Colon (tissue), 2 donors: Measurements from ENCODE around the gene GAB2.

Source experiments
- FAIRE-seq: peaks from 2 replicates; lab custom pipeline; 2012; peaks lifted over from hg19 to GRCh38; lab: Jason Lieb, UNC
- donor health status: control.
- donor health status: control.

Gene GAB2

GRCh38 chr11:78219493-78220217 lies 198.0 kb downstream of the GAB2 start:
- FAIRE-seq: no peak

- FAIRE-seq: no peak
Measured at GRCh38 chr11:78218707-78219492, 198.7 kb downstream of the GAB2 start.

DNA sequence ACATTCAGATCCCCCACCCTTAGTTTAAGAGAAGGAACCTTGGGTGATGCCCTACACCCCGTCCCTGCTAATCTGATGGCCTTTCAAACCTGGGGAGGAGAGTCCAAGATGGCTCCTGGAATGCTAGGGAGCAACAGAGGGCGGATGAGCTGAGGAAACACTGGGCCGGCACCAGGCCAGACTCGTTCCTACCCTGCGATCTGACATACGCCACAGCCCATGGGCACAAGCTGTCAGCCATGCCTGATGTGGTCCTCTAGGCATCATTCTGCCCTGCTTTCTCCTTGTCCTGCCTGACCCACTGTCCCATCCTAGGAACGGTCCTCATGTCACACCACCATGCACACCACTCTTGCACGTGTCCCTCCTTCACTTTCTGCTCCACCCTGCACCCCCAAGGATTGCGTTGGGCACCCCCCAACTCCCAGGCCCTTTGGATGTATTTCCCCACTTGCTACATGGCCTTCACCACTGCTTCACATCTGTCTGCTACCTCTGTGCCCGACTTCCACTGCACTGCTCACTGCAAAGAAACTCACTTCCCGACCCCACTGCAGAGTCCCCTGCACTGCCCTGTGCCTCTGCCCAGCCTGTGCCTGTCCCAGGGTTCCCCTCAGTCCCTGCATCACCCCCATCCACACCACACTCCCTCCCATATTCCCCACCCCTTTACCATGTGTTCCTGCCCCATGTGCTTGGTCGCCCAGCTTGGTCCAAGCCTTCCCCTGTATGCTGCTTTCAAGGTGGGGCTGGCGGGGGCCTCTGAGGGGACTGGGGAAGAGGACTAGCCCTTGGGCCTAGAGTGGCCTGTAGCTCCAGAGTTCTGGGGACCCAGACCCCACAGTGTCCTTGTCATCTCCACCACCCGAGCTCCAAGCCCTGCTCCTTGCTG lies 199.7 kb downstream of the GAB2 start:
- no peak for FAIRE-seq

DNA sequence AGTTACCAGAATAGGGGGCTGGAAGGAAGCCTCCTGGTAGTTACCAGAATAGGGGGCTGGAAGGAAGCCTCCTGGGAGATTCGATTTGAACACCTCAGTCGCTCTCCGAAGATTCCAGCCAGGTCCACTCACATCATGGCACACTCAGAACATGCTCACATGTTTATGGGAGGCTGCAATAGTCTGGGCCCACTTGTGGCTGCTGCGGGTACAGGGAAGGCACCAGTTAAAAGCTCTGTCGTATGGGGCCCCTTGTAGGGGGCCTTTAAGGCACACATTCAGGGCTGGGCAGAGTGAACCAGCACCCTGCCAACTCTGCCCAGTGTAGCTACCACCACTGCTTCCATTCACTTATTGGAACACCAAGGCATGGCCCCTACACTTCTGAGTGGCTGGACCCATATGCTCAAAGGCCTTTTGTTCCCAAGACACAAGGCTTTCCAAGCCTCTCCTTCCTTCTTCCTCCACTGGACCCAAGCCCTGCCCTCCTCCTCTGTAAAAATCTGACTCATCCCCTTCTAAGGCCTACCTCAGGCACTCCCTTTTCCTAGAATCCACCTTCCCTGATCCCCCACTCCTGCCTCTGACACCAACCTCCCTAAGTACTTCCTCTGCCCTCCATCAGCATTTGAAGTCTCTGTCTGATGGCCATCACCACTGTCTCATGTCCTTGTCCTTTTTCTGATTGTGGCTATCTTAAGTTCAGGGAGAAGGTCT lies 200.9 kb downstream of the GAB2 start:
- no peak for FAIRE-seq

GRCh38 chr11:78216021-78216420 lies 201.6 kb downstream of the GAB2 start:
- no peak for FAIRE-seq

GRCh38 chr11:78214331-78215194 lies 203.1 kb downstream of the GAB2 start:
- FAIRE-seq: no peak

GRCh38 chr11:78213526-78214330 lies 203.9 kb downstream of the GAB2 start:
- FAIRE-seq: no peak

- FAIRE-seq: no peak
Measured at GRCh38 chr11:78212586-78213371, 204.8 kb downstream of the GAB2 start.

DNA sequence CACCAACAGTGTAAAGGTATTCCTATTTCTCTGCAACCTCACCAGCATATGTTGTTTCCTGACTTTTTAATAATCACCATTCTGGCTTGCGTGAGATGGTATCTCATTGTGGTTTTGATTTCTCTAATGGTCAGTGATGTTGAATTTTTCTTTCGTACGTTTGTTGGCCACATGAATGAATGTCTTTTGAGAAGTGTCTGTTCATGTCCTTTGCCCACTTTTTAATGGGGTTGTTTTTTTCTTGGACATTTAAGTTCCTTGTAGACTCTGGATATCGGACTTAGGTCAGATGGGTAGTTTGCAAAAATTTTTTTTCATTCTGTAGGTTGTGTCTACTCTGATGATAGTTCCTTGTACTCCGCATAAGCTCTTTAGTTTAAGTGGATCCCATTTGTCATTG lies 206.1 kb downstream of the GAB2 start:
- FAIRE-seq: no peak

GRCh38 chr11:78210000-78210608 lies 207.5 kb downstream of the GAB2 start:
- FAIRE-seq: no peak

DNA sequence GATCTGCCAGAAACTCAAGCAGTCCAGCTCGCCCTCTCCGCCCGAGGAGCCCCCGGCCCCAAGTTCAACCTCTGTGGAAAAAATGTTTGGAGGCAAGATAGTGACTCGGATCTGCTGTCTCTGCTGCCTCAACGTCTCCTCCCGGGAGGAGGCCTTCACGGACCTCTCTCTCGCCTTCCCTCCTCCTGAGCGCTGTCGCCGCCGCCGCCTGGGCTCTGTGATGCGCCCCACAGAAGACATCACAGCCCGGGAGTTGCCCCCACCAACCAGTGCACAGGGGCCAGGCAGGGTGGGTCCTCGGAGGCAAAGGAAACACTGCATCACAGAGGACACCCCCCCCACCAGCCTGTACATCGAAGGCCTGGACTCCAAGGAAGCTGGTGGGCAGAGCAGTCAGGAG lies 208.1 kb downstream of the GAB2 start:
- FAIRE-seq: no peak

GRCh38 chr11:78208257-78209165 lies 209.1 kb downstream of the GAB2 start:
- no peak for FAIRE-seq

GRCh38 chr11:78207532-78208256 lies 209.9 kb downstream of the GAB2 start:
- no peak for FAIRE-seq

DNA sequence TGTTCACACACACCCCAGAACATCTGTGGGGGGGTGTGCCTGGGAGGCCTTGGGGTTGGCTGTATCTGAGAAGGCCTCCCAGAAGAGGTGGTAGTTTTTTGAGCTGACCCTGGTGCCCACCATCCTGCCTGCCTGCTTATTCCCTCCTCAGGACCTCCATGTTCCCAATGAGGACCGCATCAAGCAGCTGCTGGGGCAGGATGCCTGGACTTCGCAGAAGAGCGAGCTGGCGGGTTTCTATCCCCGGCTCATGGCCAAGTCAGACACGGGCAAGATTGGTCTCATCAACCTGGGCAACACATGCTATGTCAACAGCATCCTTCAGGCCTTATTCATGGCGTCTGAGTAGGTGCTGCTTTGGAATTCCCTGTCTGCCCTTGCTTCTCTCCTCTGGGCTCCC lies 211.9 kb downstream of the GAB2 start:
- no peak for FAIRE-seq

DNA sequence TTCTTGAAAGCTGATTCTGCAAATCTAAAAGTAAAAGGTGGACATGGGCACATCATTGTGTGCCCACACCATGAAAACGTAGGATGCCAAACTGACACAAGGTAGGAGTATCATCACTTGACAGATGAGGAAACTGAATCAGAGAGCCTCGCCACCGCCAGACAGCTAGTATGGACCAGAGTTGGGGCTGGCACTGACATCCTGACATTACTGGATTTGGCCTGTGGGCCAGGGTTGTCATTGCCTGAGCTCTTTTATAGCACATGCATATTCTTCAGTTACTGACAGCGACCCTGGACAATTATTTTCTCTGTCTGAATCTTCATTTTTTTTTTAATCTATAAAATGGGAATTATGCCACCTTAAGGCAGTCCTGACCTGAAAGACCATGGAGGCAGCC lies 212.4 kb downstream of the GAB2 start:
- FAIRE-seq: no peak

- no peak for FAIRE-seq
Measured at GRCh38 chr11:78203184-78203583, 214.4 kb downstream of the GAB2 start.

- FAIRE-seq: no peak
Measured at GRCh38 chr11:78202733-78203167, 214.9 kb downstream of the GAB2 start.
